ENCODE results near the gene NLRP10. TPM values are rescaled to one million over a fixed set of nuclear protein-coding genes. Genes with fewer than 3 reads are reported as not detected.

NLRP10 gene
- total RNA-seq, 1 donor from 2014 or later, result 1.7 TPM

DNA sequence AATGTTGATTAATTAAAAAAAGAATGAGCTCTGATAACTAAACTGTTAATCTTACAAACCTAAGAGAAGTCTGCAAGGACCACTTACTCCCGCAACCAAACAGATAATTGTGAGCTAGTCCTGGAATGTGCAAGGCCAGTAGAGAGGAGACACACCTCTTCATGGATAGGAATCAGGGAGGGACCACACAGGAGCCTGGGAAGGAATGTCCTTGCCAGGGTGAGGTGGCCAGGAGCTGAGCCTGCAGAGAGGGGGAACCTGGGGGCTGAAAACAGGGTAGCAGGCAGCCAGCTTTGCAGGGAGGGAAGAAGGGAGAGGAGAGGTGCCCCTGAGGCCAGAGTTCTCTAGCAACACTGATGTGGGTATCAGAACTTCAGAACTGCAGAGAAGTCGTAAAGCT is 9.4 kb upstream of the NLRP10 start:
- DNase-seq (ENCODE audit: extremely low read depth, low read depth, low spot score), result no peak

DNA sequence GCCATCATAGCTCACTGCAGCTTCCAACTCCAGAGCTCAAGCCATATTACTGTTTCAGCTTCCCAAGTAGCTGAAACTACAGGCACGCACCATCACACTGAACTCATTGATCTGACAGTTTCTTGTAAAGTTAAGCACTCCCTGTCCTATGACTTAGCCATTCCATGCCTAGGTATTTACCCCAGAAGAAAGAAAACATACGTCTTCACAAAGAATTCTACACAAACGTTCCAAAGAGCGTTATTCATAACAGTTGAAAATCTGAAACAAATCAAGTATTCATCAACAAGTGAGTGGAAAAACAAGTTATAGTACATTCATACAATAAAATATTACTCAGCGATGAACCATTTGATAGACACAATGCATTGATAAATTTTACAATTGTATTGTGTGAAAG is 7.8 kb upstream of the NLRP10 start:
- no peak for DNase-seq (ENCODE audit: extremely low read depth, low read depth, low spot score)

DNA sequence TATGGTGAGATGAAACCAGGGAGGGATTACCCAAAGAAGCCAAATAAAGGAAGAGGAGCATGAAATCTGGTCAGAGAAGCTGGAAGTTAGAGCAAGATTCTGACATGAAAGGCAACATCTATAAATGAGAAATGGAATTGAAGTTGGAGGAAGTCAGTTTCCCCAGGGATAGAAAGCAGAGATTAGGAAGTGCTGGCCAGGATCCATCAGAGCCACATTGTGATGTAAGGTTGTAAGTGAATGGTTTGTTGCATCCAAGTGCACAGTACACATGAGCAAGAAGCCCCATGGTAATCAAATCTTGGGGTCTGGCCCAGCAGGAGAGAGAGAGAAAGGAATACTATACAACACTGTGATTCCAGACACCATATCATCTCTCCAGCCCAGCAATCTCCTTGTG is 6.6 kb upstream of the NLRP10 start:
- no peak for DNase-seq (ENCODE audit: extremely low read depth, low read depth, low spot score)

- DNase-seq (ENCODE audit: extremely low read depth, low read depth, low spot score), result no peak
Measured at GRCh38 chr11:7969756-7970646, 4.8 kb upstream of the NLRP10 start.

DNA sequence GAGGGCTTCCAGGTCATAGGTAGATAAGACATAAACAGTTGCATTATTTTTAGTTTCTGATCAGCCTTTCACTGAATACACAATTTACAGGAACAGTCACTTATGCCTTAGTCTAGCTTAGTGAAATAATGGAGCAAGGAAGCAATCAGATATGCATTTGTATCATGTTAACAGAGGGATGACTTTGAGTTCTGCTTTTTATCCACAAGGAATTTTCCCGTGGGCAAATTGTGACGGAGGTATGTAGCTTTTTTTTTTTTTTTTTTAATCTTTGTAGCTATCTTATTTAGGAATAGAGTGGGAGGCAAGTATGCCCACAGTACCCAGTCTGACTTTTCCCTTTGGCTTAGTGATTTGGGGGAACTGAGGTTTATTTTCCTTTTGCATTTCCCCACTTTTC is 3.4 kb upstream of the NLRP10 start:
- no peak for DNase-seq (ENCODE audit: extremely low read depth, low read depth, low spot score)

DNA sequence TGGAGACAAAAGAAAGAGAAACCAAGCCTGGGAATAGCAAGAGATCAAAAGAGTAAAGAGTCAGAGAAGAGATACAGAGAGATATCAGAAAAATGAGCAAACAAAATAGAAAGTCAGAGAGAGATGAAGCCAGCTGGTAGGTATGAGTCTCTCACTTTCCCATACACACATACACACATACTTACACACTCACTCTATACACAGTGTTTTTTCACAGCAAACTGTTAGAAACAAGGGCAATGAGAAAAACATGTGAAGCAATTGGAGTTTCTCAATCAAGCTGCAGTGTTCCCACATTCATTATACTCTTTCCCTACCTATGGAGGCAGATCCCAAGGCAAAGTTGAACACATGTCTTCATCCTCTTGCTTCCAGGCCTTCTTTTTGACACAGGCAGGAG is 2.6 kb upstream of the NLRP10 start:
- DNase-seq (ENCODE audit: extremely low read depth, low read depth, low spot score), result no peak

- no peak for DNase-seq (ENCODE audit: extremely low read depth, low read depth, low spot score)
Measured at GRCh38 chr11:7967097-7967496, 1.9 kb upstream of the NLRP10 start.

GRCh38 chr11:7964873-7965272 is 374 bp downstream of the NLRP10 start:
- no peak for DNase-seq (ENCODE audit: extremely low read depth, low read depth, low spot score)

GRCh38 chr11:7964261-7964660 is 986 bp downstream of the NLRP10 start:
- no peak for DNase-seq (ENCODE audit: extremely low read depth, low read depth, low spot score)

- no peak for DNase-seq (ENCODE audit: extremely low read depth, low read depth, low spot score)
Measured at GRCh38 chr11:7955191-7955590, 10.1 kb downstream of the NLRP10 start.

DNA sequence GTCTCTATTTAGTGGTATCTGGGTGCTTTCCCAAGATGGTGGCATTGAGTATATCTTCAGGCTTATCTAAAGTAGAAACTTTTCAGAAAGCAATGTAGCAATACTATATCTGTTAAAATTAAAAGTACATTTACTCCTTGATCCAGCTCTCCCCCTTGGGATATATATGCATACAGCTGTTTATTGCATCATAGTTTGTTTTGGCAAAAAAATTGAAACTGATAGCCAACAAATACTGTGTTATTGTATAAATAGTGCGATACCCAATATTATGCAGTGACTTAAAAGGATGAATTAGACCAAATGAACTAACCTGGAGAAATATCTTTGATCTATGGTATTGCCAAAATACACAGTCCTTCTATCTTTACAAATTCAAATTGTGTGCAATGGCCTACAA is 15.3 kb downstream of the NLRP10 start:
- DNase-seq (ENCODE audit: extremely low read depth, low read depth, low spot score), result no peak

- DNase-seq (ENCODE audit: extremely low read depth, low read depth, low spot score), result no peak
Measured at GRCh38 chr11:7944123-7944522, 21.1 kb downstream of the NLRP10 start.

- DNase-seq (ENCODE audit: extremely low read depth, low read depth, low spot score), result no peak
Measured at GRCh38 chr11:7941608-7942007, 23.6 kb downstream of the NLRP10 start, which contains the start of gene OR10A3. OR10A3 (minus strand) TSS chr11:7941708; CDS start chr11:7939520, 2,188 bp downstream.

DNA sequence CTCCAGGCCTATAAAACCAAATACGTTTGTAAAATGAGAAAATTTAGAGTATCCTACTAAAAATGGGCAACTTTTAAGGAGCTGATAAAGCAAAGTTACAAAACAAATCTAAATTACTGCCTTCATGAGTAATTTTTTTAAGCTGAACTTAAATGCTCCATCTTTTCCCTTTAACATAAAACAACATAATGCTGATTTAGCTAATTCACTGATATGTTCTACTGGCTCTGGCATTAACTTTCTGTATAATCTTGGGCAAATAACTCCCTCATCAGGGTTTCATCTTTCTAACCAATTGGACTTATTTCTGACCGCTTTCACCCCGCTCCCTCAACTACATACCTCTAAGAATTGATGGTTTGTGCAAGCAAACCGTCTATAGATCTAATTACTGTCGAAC is 24.1 kb downstream of the NLRP10 start:
- no peak for DNase-seq (ENCODE audit: extremely low read depth, low read depth, low spot score)

DNA sequence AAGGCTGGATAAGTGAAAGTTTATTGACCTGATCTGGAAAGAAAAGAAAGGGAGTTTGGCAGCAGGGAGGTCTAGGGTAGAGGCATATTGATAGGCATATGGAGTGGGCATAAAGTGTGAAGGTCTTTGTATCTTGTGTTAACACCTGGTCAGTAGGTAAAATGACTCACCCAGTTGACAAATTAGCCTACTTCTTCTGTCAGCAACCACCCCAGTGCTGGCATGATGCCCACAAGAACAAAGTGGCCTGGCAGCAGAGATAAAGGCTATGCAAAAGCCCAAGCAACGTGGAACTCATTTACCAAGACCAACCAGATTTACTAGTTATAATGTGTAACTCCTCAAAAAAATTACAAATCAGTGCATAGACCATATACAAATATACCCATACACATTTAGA is 28.6 kb downstream of the NLRP10 start:
- DNase-seq (ENCODE audit: extremely low read depth, low read depth, low spot score), result no peak

- no peak for DNase-seq (ENCODE audit: extremely low read depth, low read depth, low spot score)
Measured at GRCh38 chr11:7931168-7931567, 34.1 kb downstream of the NLRP10 start, which contains the start of gene OR10A6. OR10A6 (minus strand) TSS chr11:7931268; CDS start chr11:7928662, 2,606 bp downstream.

DNA sequence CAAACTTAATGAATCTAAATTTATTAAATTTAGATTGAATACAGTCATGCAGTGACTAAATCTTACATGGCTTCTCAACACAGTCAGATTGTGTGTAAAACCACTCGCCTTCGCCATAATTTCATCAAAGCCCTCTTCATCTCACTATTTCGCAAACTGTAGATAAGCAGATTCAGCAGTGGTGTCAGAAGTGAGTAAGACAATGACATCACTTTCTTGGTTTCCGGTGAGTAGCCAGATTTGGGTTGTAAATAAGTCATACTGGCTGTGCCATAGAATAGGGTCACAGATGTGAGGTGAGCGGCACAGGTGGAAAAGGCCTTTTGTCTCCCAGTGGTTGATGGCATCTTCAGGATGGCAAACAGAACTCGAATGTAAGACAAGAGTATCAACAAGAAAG is 37.6 kb downstream of the NLRP10 start:
- no peak for DNase-seq (ENCODE audit: extremely low read depth, low read depth, low spot score)

DNA sequence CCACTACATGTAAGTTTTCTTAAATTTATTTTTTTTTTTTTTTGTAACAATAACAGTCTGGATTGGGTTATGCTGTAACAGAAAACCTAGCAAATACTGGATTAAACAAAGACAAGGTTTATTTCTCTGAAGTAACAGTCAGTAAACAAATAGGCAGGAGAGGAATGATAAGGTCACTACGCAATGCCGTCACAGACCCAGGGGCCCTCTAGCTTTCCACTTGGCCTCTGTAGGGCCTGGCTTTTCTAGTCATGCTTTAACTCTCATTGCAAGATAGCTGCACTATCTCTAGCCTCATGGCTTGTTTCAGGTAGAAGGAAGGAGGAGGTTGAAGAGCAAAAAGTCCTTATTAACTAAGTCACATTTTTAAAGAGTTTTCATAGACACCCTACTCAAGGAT is 40.7 kb downstream of the NLRP10 start:
- no peak for DNase-seq (ENCODE audit: extremely low read depth, low read depth, low spot score)

GRCh38 chr11:7918141-7918540 is 47.1 kb downstream of the NLRP10 start:
- no peak for DNase-seq (ENCODE audit: extremely low read depth, low read depth, low spot score)
